ENCODE results near the gene ATP9B.

Gene ATP9B

GRCh38 chr18:79147014-79147413, 77.8 kb downstream of the ATP9B start:
- DNase-seq (ENCODE audit: extremely low read depth, low read depth), result no peak
- H3K4me3 ChIP-seq (replicated peaks; ENCODE audit: low read depth, low read length), result no peak overlapping the region
- TF ChIP-seq CTCF (IDR thresholded peaks at IDR 0.05; ENCODE audit: low read depth, low read length, missing control alignments), result no peak

GRCh38 chr18:79151191-79151590, 82.0 kb downstream of the ATP9B start:
- TF ChIP-seq CTCF (IDR thresholded peaks at IDR 0.05; ENCODE audit: low read depth, low read length, missing control alignments), result no peak
- no peak overlapping the region for H3K4me3 ChIP-seq (replicated peaks; ENCODE audit: low read depth, low read length)
- no peak for DNase-seq (ENCODE audit: extremely low read depth, low read depth)

- no peak for DNase-seq (ENCODE audit: extremely low read depth, low read depth)
- no peak for TF ChIP-seq CTCF (IDR thresholded peaks at IDR 0.05; ENCODE audit: low read depth, low read length, missing control alignments)
- H3K4me3 ChIP-seq (replicated peaks; ENCODE audit: low read depth, low read length), result no peak overlapping the region
Observed at GRCh38 chr18:79156327-79156726, 87.1 kb downstream of the ATP9B start.

GRCh38 chr18:79164706-79165105, 95.5 kb downstream of the ATP9B start:
- no peak for TF ChIP-seq CTCF (IDR thresholded peaks at IDR 0.05; ENCODE audit: low read depth, low read length, missing control alignments)
- no peak for DNase-seq (ENCODE audit: extremely low read depth, low read depth)
- H3K4me3 ChIP-seq (replicated peaks; ENCODE audit: low read depth, low read length), result no peak overlapping the region

GRCh38 chr18:79166702-79167101, 97.5 kb downstream of the ATP9B start:
- DNase-seq (ENCODE audit: extremely low read depth, low read depth), result no peak
- H3K4me3 ChIP-seq (replicated peaks; ENCODE audit: low read depth, low read length), result no peak overlapping the region
- no peak for TF ChIP-seq CTCF (IDR thresholded peaks at IDR 0.05; ENCODE audit: low read depth, low read length, missing control alignments)

- no peak for TF ChIP-seq CTCF (IDR thresholded peaks at IDR 0.05; ENCODE audit: low read depth, low read length, missing control alignments)
- no peak overlapping the region for H3K4me3 ChIP-seq (replicated peaks; ENCODE audit: low read depth, low read length)
- no peak for DNase-seq (ENCODE audit: extremely low read depth, low read depth)
Observed at GRCh38 chr18:79167526-79168190, 98.5 kb downstream of the ATP9B start.

Measured in HFF-Myc (cell line).